ENCODE results near the gene KCNJ18.
A peak's percentile ranks its signal among the peaks of the same experiment; 100 is the strongest.
"Not testable (repeated sequence)": the region's sequence is repeated elsewhere in the genome, so short reads cannot be mapped to it uniquely, and the experiment has no call there.

KCNJ18 gene

DNA sequence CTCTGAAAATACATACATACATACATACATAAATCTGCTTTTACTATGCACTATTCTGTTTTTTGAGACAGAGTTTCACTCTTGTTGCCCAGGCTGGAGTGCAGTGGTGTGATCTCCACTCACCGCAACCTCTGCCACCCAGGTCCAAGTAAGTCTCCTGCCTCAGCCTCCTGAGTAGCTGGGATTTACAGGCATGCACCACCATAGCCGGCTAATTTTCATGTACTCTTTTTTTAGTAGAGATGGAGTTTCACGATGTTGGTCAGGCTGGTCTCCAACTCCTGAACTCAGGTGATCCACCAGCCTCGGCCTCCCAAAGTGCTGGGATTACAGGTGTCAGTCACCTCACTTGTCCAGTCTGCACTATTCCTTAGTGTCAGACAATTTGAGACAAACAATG is 20.5 kb upstream of the KCNJ18 start:
- DNase-seq: not testable (repeated sequence)

- peak; percentile 12 for DNase-seq
Observed at GRCh38 chr17:21673451-21674241, 18.7 kb upstream of the KCNJ18 start.

- peak; percentile 14 for DNase-seq
Observed at GRCh38 chr17:21674242-21674731, 18.0 kb upstream of the KCNJ18 start.

DNA sequence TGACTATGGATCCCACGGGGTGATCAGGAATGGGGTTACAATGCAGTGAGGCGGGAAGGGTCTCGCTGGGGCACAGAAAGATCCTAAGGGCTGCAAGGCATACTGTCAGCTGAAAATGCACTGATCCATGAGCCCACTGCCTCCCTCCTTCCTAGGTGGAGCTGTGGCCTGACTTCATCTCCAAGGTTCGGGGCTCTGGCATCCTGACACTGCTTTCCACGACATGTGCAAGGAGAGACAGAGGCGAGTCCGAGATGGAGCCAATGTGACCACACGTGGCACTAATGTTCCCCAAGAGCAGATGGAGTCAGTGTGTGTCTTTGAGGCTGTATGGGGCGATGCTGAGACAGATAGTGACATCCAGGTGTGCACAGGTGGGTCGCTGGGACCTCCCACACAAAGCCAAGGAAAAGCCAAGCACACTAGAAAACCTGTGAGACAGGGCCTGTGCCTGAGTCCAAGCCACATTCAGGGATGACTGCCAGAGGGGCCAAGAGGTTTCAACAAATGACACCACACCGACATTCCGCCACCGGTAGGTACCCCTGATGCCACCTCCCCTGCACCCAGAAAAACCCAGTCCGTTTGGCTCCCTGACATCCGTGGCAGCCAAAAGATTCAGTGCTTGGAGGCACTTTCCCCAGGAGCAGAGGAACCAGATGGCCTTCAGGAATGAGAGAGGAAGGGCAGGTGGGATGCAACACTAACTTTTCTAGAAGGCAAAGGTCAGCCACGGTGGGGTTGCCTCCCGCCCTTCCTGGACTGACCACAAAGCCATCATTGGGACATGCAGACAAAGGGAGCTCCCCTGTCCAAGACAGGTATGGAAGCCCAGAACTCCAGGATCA is 17.2 kb upstream of the KCNJ18 start:
- DNase-seq: peak; percentile 11

DNA sequence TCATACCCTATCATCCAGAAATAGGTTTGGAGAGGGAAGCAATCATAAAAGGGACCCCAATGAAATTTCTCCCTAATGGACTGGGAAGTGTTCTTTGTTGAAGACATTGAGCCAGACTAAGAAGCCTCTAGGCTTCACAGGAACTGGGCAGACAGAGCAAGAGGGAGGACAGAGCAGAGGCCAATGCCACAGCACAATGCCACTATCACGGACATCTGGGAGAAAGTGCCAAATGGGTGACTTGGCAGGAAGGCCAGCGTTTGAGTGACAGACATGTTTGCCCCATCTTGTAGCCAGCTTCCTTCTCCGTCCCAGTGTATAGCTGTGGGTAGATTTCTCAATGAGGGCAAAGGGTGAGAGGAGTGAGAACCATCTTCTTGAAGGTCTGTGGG is 16.6 kb upstream of the KCNJ18 start:
- peak; percentile 2 for DNase-seq

GRCh38 chr17:21676281-21677111 is 15.8 kb upstream of the KCNJ18 start:
- peak; percentile 10 for DNase-seq

- DNase-seq: peak; percentile 10
Observed at GRCh38 chr17:21677126-21677910, 15.0 kb upstream of the KCNJ18 start.

DNA sequence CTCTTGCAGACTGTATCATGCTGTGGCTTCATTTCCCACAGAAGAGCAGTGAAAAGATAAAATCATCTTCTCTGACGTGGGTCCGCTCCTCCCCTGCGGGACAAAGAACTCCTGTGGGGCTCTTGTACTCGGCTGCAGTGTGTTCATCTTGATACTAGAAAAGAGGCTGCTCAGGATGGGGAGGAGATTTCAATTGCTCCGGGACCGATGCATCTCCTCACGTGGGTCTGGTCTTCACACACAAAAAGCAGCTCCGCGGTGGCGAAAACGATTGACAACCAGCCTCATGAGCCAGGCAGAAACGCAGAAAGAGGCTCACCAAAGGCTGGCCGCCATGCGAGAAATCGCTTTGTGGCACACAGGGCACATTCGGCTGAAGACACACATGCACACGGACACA is 14.4 kb upstream of the KCNJ18 start:
- DNase-seq: peak; percentile 2

DNA sequence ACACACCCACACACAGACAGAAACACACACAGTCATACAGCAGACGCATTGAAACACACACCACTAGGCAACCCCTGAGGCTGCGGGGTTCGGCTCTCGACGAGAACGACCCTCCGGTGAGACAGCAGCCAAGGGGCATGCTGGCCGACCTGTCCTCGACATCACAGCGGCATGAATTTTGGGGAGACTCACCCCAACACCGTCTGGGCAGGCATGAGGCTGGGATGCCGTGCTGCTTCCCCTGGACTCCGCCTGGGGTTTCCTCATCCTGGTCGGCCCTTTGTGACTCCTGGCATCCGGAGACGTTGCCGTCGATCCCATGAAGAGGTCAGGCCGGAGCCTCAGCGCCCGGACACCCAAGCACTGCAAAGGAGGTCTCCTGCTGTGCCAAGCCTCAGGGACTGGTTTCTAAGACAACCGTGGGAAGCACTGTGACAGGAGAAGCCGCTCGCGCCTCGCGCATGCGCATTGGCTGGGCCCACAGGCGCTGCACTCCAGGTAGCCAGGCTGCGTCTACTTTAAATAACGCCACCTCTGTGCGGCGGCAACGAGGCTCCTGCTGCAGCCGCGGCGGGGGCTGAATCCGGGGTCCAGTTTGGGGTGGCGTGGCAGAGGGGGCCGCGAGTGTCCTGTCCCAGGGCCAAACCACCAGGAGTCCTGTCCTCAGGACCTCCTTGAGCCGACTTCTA is 13.8 kb upstream of the KCNJ18 start:
- peak; percentile 7 for DNase-seq

- DNase-seq: peak; percentile 8
Observed at GRCh38 chr17:21679256-21680146, 12.8 kb upstream of the KCNJ18 start.

- DNase-seq: peak; percentile 7
Observed at GRCh38 chr17:21680366-21680765, 12.0 kb upstream of the KCNJ18 start.

DNA sequence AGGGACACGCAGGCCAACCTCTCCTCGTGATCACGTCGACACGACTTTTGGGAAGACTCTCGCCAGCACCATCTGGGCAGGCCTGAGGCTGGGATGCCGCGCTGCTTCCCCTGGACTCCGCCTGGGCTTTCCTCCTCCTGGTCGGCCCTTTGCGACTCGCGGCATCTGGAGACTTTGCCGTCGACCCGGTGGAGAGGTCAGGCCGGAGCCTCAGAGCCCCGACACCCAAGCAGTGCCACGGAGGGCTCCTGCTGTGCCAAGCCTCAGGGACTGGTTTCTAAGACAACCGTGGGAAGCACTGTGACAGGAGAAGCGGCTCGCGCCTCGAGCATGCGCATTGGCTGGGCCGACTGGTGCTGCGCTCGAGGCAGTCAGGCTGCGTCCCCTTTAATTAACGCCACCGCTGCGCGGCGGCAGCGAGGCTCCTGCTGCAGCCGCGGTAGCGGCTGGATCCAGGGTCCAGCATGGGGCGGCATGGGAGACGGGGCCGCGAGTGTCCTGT is 11.4 kb upstream of the KCNJ18 start:
- DNase-seq: peak; percentile 11

DNA sequence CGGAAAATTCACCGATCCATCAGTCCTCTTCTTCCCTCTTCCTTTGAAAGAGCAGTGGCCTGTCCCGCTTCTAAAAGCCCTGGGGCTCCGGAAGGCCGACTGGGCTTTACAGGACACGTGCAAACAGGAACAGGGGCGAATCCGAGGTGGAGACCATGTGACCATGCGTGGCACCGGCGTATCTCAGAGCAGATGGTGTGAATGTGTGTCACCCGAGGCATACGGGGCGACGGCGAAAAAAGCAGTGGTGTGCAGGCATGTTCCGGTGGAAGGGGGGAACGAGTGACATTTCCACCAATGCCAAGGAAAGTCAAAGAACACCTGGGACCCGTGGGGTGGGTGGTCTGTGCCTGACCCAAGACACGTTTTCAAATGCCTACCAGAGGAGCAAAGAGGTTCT is 10.7 kb upstream of the KCNJ18 start:
- not testable (repeated sequence) for DNase-seq

- DNase-seq: not testable (repeated sequence)
Observed at GRCh38 chr17:21682130-21682529, 10.2 kb upstream of the KCNJ18 start.

- not testable (repeated sequence) for DNase-seq
Observed at GRCh38 chr17:21683142-21683712, 9.1 kb upstream of the KCNJ18 start.

GRCh38 chr17:21683897-21684296 is 8.4 kb upstream of the KCNJ18 start:
- DNase-seq: not testable (repeated sequence)

DNA sequence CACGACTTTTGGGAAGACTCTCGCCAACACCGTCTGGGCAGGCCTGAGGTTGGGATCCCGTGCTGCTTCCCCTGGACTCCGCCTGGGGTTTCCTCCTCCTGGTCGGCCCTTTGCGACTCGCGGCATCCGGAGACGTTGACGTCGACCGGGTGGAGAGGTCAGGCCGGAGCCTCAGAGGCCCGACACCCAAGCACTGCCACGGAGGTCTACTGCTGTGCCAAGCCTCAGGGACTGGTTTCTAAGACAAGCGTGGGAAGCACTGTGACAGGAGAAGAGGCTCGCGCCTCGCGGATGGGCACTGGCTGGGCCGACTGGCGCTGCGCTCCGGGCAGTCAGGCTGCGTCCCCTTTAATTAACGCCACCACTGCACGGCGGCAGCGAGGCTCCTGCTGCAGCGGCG is 7.9 kb upstream of the KCNJ18 start:
- not testable (repeated sequence) for DNase-seq

- DNase-seq: not testable (repeated sequence)
Observed at GRCh38 chr17:21685061-21685795, 7.1 kb upstream of the KCNJ18 start.
